ENCODE results near the gene FAM227A.

The FAM227A gene

DNA sequence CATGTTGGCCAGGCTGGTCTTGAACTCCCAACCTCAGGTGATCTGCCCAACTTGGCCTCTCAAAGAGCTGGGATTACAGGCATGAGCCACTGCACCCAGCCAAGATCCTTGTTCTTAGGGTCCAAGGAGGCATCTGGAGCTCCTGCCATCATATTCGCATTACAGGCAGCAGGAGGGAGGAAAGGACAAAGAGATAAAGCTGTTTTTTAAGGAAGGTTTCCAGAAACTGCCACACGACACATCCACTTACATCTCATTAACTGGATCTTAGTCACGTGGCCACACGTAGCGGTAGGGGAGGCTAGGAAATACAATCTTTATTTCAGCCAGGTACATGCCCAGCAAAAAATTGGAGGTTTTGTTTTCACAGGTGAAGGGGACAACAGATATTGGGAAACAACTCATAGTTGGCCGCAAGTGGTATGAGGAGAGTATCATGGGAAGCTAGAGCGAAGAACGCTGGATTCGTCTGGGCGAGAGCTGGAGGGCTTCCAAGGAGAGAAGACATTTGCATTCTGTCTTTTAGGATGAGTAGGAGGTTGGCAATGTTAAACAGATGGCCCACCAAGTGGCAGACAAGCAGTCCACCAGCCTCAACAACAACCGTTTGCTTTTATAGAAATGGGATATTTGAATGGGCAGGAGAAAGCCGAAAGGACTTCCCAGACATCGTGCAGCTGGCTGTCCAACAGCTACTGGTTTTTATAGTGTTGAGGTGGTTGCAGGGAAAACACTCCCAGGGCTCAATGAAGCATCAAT lies 47.0 kb downstream of the FAM227A start:
- TF ChIP-seq POLR2AphosphoS5 (IDR thresholded peaks at IDR 0.05; ENCODE audit: low read depth, low read length) (no peak), TAF1 (IDR thresholded peaks at IDR 0.05; ENCODE audit: borderline replicate concordance, insufficient read depth, low read length) (no peak), SIN3A (IDR thresholded peaks at IDR 0.05; ENCODE audit: borderline replicate concordance, insufficient read depth, low read length) (no peak)

DNA sequence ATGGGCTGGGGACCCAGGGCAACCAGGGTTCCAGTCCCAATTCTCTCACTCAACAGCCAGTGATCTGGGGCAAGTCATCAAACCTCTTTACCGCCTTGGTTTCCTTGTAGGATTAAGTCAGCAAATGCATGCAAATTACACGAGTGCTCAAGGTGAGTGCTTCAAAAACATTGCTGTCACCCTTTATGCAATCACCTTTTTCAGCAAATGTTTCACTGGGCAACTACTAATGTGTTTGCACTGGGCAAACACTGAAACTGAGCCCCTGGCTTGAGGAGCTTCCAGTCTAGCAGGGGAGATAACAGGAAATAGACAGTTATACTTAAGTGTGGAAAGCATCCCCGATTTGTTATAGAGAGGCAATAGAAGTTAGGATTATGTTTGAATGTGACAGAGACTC lies 48.5 kb downstream of the FAM227A start:
- TF ChIP-seq TAF1 (IDR thresholded peaks at IDR 0.05; ENCODE audit: borderline replicate concordance, insufficient read depth, low read length) (no peak), POLR2AphosphoS5 (IDR thresholded peaks at IDR 0.05; ENCODE audit: low read depth, low read length) (no peak), SIN3A (IDR thresholded peaks at IDR 0.05; ENCODE audit: borderline replicate concordance, insufficient read depth, low read length) (no peak), FOXP2 (optimal IDR thresholded peaks at IDR 0.05; ENCODE audit: borderline replicate concordance, extremely low read depth, extremely low read length, insufficient read depth) (no peak)
- TF ChIP-seq, protein P1, sequence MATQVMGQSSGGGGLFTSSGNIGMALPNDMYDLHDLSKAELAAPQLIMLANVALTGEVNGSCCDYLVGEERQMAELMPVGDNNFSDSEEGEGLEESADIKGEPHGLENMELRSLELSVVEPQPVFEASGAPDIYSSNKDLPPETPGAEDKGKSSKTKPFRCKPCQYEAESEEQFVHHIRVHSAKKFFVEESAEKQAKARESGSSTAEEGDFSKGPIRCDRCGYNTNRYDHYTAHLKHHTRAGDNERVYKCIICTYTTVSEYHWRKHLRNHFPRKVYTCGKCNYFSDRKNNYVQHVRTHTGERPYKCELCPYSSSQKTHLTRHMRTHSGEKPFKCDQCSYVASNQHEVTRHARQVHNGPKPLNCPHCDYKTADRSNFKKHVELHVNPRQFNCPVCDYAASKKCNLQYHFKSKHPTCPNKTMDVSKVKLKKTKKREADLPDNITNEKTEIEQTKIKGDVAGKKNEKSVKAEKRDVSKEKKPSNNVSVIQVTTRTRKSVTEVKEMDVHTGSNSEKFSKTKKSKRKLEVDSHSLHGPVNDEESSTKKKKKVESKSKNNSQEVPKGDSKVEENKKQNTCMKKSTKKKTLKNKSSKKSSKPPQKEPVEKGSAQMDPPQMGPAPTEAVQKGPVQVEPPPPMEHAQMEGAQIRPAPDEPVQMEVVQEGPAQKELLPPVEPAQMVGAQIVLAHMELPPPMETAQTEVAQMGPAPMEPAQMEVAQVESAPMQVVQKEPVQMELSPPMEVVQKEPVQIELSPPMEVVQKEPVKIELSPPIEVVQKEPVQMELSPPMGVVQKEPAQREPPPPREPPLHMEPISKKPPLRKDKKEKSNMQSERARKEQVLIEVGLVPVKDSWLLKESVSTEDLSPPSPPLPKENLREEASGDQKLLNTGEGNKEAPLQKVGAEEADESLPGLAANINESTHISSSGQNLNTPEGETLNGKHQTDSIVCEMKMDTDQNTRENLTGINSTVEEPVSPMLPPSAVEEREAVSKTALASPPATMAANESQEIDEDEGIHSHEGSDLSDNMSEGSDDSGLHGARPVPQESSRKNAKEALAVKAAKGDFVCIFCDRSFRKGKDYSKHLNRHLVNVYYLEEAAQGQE (IDR thresholded peaks at IDR 0.05; ENCODE audit: insufficient read depth in 1 of 2, low read depth in 2 of 2, low read length in 2 of 2) = no peak

DNA sequence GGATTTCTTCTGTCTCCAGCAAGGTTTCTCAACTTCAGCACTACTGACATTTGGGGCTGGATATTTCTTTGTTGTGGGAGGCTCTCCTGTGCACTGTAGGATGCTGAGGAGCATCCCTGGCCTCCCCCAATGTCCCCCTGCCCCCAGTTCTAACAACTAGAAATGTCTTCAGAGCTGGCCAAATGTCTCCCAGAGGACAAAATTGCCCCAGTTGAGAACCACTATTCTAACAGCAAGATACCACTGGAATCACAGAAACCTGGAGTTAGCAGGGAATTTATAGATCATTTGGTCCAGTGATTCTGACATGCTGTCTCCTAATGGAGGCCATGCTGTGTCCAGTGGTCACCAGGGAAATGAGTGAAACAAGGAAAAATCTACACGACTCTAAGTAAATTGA lies 54.0 kb downstream of the FAM227A start:
- TF ChIP-seq, protein P1 (IDR thresholded peaks at IDR 0.05; ENCODE audit: insufficient read depth in 1 of 2, low read depth in 2 of 2, low read length in 2 of 2) = no peak
- TF ChIP-seq TAF1 (IDR thresholded peaks at IDR 0.05; ENCODE audit: borderline replicate concordance, insufficient read depth, low read length) (no peak), SIN3A (IDR thresholded peaks at IDR 0.05; ENCODE audit: borderline replicate concordance, insufficient read depth, low read length) (no peak), FOXP2 (optimal IDR thresholded peaks at IDR 0.05; ENCODE audit: borderline replicate concordance, extremely low read depth, extremely low read length, insufficient read depth) (no peak), POLR2AphosphoS5 (IDR thresholded peaks at IDR 0.05; ENCODE audit: low read depth, low read length) (no peak)

DNA sequence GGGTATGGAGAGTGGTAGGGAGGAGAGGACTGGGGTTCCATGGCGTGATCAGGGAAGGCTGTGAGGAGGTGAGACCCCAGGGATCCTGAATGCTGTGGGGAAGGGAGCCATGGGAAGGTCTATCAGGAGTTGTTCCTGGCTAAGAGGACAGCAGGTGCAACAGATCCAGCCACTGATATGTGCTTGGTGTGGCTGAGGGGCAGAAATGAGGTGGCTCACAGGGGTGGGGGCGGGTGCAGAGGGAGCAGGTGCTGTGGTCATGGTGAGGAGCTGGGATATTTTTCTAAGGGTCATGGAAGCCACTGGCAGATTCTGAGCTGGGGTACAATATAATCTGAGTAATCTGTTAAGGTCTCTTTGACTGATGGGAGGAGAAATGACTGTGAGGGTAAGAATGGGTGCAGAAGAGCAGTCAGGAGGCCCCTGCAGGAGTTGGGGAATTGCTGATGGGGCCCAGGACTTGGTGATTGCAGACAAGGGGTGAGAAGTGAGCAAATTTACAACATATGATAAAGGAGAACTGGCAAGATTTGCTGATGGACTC lies 54.9 kb downstream of the FAM227A start:
- TF ChIP-seq FOXP2 (optimal IDR thresholded peaks at IDR 0.05; ENCODE audit: borderline replicate concordance, extremely low read depth, extremely low read length, insufficient read depth) (no peak), POLR2AphosphoS5 (IDR thresholded peaks at IDR 0.05; ENCODE audit: low read depth, low read length) (no peak), SIN3A (IDR thresholded peaks at IDR 0.05; ENCODE audit: borderline replicate concordance, insufficient read depth, low read length) (no peak), TAF1 (IDR thresholded peaks at IDR 0.05; ENCODE audit: borderline replicate concordance, insufficient read depth, low read length) (no peak)
- TF ChIP-seq, protein P1 (IDR thresholded peaks at IDR 0.05; ENCODE audit: insufficient read depth in 1 of 2, low read depth in 2 of 2, low read length in 2 of 2) = no peak

DNA sequence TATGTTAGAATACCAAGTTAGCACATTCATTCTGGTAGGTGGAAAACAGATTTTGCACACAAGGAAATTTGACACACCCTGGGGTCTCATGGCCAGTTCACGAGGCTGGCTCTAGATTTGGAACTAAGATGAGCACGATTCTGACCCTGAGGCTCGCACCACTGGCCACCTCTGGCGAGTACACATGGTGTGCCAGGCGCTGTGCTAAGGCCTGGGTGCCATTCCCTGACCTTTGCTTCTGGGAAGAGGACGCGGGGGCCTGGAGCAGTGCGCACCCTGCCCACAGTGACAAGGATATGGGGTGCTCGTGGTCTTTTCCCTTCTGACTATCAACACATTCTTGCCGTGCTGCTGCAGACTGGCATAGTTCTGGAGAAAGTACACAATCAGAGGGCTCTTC lies 56.7 kb downstream of the FAM227A start:
- TF ChIP-seq, protein P1 (IDR thresholded peaks at IDR 0.05; ENCODE audit: insufficient read depth in 1 of 2, low read depth in 2 of 2, low read length in 2 of 2) = no peak
